ENCODE results near the gene OPCML.

- no peak for TF ChIP-seq CTCF (conservative IDR thresholded peaks at IDR 0.05 in 1 of 2, IDR thresholded peaks at IDR 0.05 in 1 of 2; ENCODE audit: low read depth in 1 of 2, low read length in 2 of 2)
- no peak for TF ChIP-seq EZH2 (IDR thresholded peaks at IDR 0.05; ENCODE audit: low read length, missing control alignments)
Observed at GRCh38 chr11:133254601-133255000, 277.7 kb downstream of the OPCML start.
